WTC11 (cell line): ENCODE measurements around the gene YES1. TPM values are rescaled to one million over a fixed set of nuclear protein-coding genes. Genes with fewer than 3 reads are reported as not detected.

Source experiments
- ATAC-seq: fragments of 200-7000 bp; cut with Tn5 transposase; 2 replicates; pipeline ENCODE4 v1.10.0; 2021; ENCODE audit warnings: mild to moderate bottlenecking, moderate library complexity
- CTCF ChIA-PET: fragments of 300-600 bp; sonication (Branson Sonifier 250); formaldehyde crosslinking; loops from one replicate; lab custom pipeline; 2021; ENCODE audit warnings: antibody characterized with exemption; lab: Charles Lee
- POLR2A ChIA-PET: fragments of 350-600 bp; sonication (Branson Sonifier 250); formaldehyde crosslinking; loops from one replicate; lab custom pipeline; 2021; ENCODE audit warnings: antibody characterized with exemption; lab: Charles Lee
- DNase-seq: peaks from one replicate; pipeline ENCODE4 v3.0.0; 2021; ENCODE audit warnings: low spot score
- H3K27ac Mint-ChIP-seq: 2 replicates; pipeline ENCODE4 v1.8.0; 2021; ENCODE audit warnings: mixed read lengths
- H3K27me3 Mint-ChIP-seq: 2 replicates; pipeline ENCODE4 v1.8.0; 2021; ENCODE audit warnings: low read depth, mild to moderate bottlenecking, moderate library complexity, mixed read lengths
- H3K36me3 Mint-ChIP-seq: 2 replicates; pipeline ENCODE4 v1.8.0; 2021; ENCODE audit warnings: mixed read lengths
- H3K4me1 Mint-ChIP-seq: 2 replicates; pipeline ENCODE4 v1.8.0; 2022; ENCODE audit warnings: mixed read lengths
- H3K4me3 Mint-ChIP-seq: 2 replicates; pipeline ENCODE4 v1.8.0; 2021; ENCODE audit warnings: mild to moderate bottlenecking, moderate library complexity, mixed read lengths
- H3K9me3 Mint-ChIP-seq: 2 replicates; pipeline ENCODE4 v1.8.0; 2021; ENCODE audit warnings: mixed read lengths
- AR ChIP-seq: fragments of 250-450 bp; sonication (Bioruptor Pico); IDR thresholded peaks from 2 replicates; pipeline ENCODE4 v1.9.0; 2021; ENCODE audit warnings: mild to moderate bottlenecking
- CDX4 ChIP-seq: fragments of 250-450 bp; sonication (Bioruptor Pico); IDR thresholded peaks from 2 replicates; pipeline ENCODE4 v1.9.0; 2021; ENCODE audit warnings: moderate library complexity, mild to moderate bottlenecking, inconsistent platforms, borderline replicate concordance
- CTCF ChIP-seq: fragments of 200-600 bp; IDR thresholded peaks from 2 replicates; pipeline ENCODE4 v1.8.0; 2022; ENCODE audit warnings: antibody characterized with exemption
- FOXJ3 ChIP-seq: sonication (generic); formaldehyde crosslinking; IDR thresholded peaks from 2 replicates; pipeline ENCODE4 v1.9.0; 2021; ENCODE audit warnings: missing genetic modification reagents, mild to moderate bottlenecking, borderline replicate concordance
- GRHL2 ChIP-seq: fragments of 250-450 bp; sonication (Bioruptor Pico); IDR thresholded peaks from 2 replicates; pipeline ENCODE4 v1.8.0; 2022; ENCODE audit warnings: mild to moderate bottlenecking, moderate library complexity; ENCODE audit not compliant: insufficient replicate concordance, severe bottlenecking
- JUN ChIP-seq: sonication (generic); formaldehyde crosslinking; IDR thresholded peaks from 2 replicates; pipeline ENCODE4 v1.8.0; 2023; ENCODE audit warnings: mild to moderate bottlenecking, missing genetic modification reagents
- KAT7 ChIP-seq: sonication (generic); formaldehyde crosslinking; IDR thresholded peaks from 2 replicates; pipeline ENCODE4 v1.8.1; 2023; ENCODE audit warnings: missing genetic modification reagents, mild to moderate bottlenecking, borderline replicate concordance
- NR3C1 ChIP-seq: sonication (generic); formaldehyde crosslinking; conservative IDR thresholded peaks from 2 replicates; pipeline ENCODE4 v1.8.1; 2023; ENCODE audit warnings: low read depth, mild to moderate bottlenecking, missing genetic modification reagents
- OVOL2 ChIP-seq: fragments of 250-450 bp; sonication (Bioruptor Pico); IDR thresholded peaks from 2 replicates; pipeline ENCODE4 v1.9.0; 2021; ENCODE audit warnings: mild to moderate bottlenecking, borderline replicate concordance
- PRRX2 ChIP-seq: fragments of 250-450 bp; sonication (Bioruptor Pico); IDR thresholded peaks from 2 replicates; pipeline ENCODE4 v1.8.0; 2021; ENCODE audit warnings: mild to moderate bottlenecking
- SMAD4 ChIP-seq: sonication (generic); formaldehyde crosslinking; IDR thresholded peaks from 2 replicates; pipeline ENCODE4 v1.8.0; 2022; ENCODE audit warnings: mild to moderate bottlenecking, missing genetic modification reagents
- TEAD4 ChIP-seq: sonication (generic); formaldehyde crosslinking; IDR thresholded peaks from 2 replicates; pipeline ENCODE4 v1.8.0; 2022; ENCODE audit warnings: mild to moderate bottlenecking, missing genetic modification reagents
- ZBTB21 ChIP-seq: sonication (generic); formaldehyde crosslinking; IDR thresholded peaks from 2 replicates; pipeline ENCODE4 v1.8.1; 2023; ENCODE audit warnings: mild to moderate bottlenecking, missing genetic modification reagents, borderline replicate concordance
- ZNF263 ChIP-seq: sonication (generic); formaldehyde crosslinking; IDR thresholded peaks from 2 replicates; pipeline ENCODE4 v1.8.1; 2022; ENCODE audit warnings: low read depth, mild to moderate bottlenecking, moderate library complexity, missing genetic modification reagents
- total RNA-seq: library from RNA; stranded (reverse); gene quantifications from 3 replicates; pipeline ENCODE4 v1.2.3, GENCODE V29; 2021
- TF ChIP-seq, protein P1 (sequence below): sonication (generic); formaldehyde crosslinking; IDR thresholded peaks from 2 replicates; pipeline ENCODE4 v1.8.1; 2023; ENCODE audit warnings: mild to moderate bottlenecking, missing genetic modification reagents
- TF ChIP-seq, protein P2 (sequence below): sonication (generic); formaldehyde crosslinking; IDR thresholded peaks from 2 replicates; pipeline ENCODE4 v1.8.0; 2023; ENCODE audit warnings: missing genetic modification reagents
- TF ChIP-seq, protein P3 (sequence below): sonication (generic); formaldehyde crosslinking; conservative IDR thresholded peaks from 2 replicates; pipeline ENCODE4 v1.8.1; 2023; ENCODE audit warnings: mild to moderate bottlenecking, low read depth, missing genetic modification reagents, moderate library complexity

Gene YES1
- total RNA-seq, 1 experiment from 2014 or later, result 113 TPM

DNA sequence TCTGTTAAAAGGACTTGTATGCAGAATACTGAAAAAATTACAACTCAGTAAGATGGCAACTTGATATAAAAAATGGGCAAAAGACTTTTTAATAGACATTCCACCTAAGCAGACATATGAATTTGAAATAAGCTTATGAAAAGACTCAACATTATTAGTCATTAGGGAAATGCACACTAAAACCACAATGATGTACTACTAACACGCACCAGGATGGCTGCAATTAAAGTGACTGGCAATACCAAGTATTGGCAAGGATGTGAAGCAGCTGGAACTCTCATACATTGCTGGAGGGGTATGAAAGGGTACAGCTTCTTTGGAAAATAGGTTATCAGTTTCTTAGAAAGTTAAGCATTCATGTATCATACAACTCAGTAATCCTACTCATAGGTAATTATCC lies 96.4 kb downstream of the YES1 start:
- H3K4me3 Mint-ChIP-seq, result no peak overlapping the region
- no peaks in the 10 kb centered on the region; the same call in 1 of the 2 replicates for H3K27me3 Mint-ChIP-seq
- ChIA-PET CTCF (interaction anchor here (1.2 to 1.8 kb wide), 2 partner anchors 115 to 116 kb away, joined by 4 to 5 read pairs; no protein-coding TSS in a partner anchor), POLR2A (no interaction called here)
- H3K4me1 Mint-ChIP-seq, result peaks cover 5% of the 10 kb centered on the region
- H3K27ac Mint-ChIP-seq, result no peak overlapping the region
- no peaks in the 10 kb centered on the region for H3K36me3 Mint-ChIP-seq
- H3K9me3 Mint-ChIP-seq, result no peaks in the 10 kb centered on the region
- no peak for ATAC-seq
- TF ChIP-seq NR3C1 (no peak), FOXJ3 (CRISPR knock-in tag) (no peak), JUN (no peak), PRRX2 (CRISPR knock-in tag) (no peak), OVOL2 (CRISPR knock-in tag) (no peak), SMAD4 (no peak), CDX4 (CRISPR knock-in tag) (no peak), TEAD4 (CRISPR knock-in tag) (no peak), CTCF (no peak), ZBTB21 (CRISPR knock-in tag) (no peak), AR (CRISPR knock-in tag) (no peak), GRHL2 (CRISPR knock-in tag) (no peak)
- TF ChIP-seq, protein P1, sequence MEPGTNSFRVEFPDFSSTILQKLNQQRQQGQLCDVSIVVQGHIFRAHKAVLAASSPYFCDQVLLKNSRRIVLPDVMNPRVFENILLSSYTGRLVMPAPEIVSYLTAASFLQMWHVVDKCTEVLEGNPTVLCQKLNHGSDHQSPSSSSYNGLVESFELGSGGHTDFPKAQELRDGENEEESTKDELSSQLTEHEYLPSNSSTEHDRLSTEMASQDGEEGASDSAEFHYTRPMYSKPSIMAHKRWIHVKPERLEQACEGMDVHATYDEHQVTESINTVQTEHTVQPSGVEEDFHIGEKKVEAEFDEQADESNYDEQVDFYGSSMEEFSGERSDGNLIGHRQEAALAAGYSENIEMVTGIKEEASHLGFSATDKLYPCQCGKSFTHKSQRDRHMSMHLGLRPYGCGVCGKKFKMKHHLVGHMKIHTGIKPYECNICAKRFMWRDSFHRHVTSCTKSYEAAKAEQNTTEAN (CRISPR knock-in tag), result no peak
- TF ChIP-seq, protein P2, sequence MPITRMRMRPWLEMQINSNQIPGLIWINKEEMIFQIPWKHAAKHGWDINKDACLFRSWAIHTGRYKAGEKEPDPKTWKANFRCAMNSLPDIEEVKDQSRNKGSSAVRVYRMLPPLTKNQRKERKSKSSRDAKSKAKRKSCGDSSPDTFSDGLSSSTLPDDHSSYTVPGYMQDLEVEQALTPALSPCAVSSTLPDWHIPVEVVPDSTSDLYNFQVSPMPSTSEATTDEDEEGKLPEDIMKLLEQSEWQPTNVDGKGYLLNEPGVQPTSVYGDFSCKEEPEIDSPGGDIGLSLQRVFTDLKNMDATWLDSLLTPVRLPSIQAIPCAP (CRISPR knock-in tag), result no peak
- TF ChIP-seq, protein P3, sequence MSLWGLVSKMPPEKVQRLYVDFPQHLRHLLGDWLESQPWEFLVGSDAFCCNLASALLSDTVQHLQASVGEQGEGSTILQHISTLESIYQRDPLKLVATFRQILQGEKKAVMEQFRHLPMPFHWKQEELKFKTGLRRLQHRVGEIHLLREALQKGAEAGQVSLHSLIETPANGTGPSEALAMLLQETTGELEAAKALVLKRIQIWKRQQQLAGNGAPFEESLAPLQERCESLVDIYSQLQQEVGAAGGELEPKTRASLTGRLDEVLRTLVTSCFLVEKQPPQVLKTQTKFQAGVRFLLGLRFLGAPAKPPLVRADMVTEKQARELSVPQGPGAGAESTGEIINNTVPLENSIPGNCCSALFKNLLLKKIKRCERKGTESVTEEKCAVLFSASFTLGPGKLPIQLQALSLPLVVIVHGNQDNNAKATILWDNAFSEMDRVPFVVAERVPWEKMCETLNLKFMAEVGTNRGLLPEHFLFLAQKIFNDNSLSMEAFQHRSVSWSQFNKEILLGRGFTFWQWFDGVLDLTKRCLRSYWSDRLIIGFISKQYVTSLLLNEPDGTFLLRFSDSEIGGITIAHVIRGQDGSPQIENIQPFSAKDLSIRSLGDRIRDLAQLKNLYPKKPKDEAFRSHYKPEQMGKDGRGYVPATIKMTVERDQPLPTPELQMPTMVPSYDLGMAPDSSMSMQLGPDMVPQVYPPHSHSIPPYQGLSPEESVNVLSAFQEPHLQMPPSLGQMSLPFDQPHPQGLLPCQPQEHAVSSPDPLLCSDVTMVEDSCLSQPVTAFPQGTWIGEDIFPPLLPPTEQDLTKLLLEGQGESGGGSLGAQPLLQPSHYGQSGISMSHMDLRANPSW, result no peak
- DNase-seq, result no peak

DNA sequence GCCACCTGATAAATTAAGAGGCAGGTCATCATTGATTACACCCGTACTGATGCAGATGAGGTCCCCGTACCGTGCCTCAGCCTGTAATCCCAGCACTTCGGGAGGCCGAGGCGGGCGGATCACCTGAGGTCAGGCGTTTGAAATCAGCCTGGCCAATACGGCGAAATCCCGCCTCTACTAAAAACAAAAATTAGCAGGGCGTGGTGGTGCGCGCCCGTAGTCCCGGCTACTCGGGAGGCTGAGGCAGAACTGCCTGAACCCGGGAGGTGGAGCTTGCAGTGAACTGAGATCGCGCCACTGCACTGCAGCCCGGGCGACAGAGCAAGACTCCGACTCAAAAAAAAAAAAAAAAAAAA lies 98.9 kb downstream of the YES1 start:
- ChIA-PET POLR2A (interaction anchor here (1.0 to 2.0 kb wide), 4 partner anchors 26 to 119 kb away, joined by 3 to 10 read pairs (median 4); partner anchors contain the start of gene TYMS), CTCF (interaction anchor here (0.6 to 1.8 kb wide), 35 partner anchors 11 to 271 kb away, joined by 3 to 50 read pairs (median 5); partner anchors contain the start of gene TYMS)
- H3K9me3 Mint-ChIP-seq, result no peaks in the 10 kb centered on the region
- H3K4me3 Mint-ChIP-seq, result peak overlapping the region; percentile 56
- no peaks in the 10 kb centered on the region; the same call in 1 of the 2 replicates for H3K27me3 Mint-ChIP-seq
- peaks cover 8% of the 10 kb centered on the region for H3K4me1 Mint-ChIP-seq
- peaks cover 8% of the 10 kb centered on the region for H3K36me3 Mint-ChIP-seq
- DNase-seq, result no peak
- H3K27ac Mint-ChIP-seq, result no peak overlapping the region
- TF ChIP-seq ZNF263 (no peak), KAT7 (0 out of 2 replicates have a peak, but pooled peaks have one; percentile 3)
- TF ChIP-seq, all 79 proteins: peak for 1
- ATAC-seq, result no peak
